CD14-positive monocyte (primary cell): ENCODE results near the gene TOB1. TPM values are rescaled to one million over a fixed set of nuclear protein-coding genes. Genes with fewer than 3 reads are reported as not detected.

Experiments
- DNase-seq, 3 donors: peaks; one replicate each; pipeline ENCODE4 v3.0.0-alpha.2; 2011 to 2022
- H2AFZ ChIP-seq: 2 replicates; pipeline ENCODE4 v1.6.0; 2012; ENCODE audit warnings: mild to moderate bottlenecking, low read depth, low read length, inconsistent platforms; ENCODE audit not compliant: insufficient read depth, poor library complexity, severe bottlenecking
- H3K27ac ChIP-seq, 2 donors: 1 replicate in 1 of 2; 2 replicates in 1 of 2; pipeline ENCODE4 v1.5.1; 2012 to 2013; ENCODE audit warnings: low read length in 2 of 2, control low read depth in 1 of 2, inconsistent platforms in 1 of 2, low read depth in 1 of 2, mild to moderate bottlenecking in 1 of 2
- H3K27me3 ChIP-seq, 2 donors: one replicate each; pipeline versions ENCODE4 v1.6.0 to v1.6.1; 2011 to 2013; ENCODE audit warnings: low read length in 2 of 2; ENCODE audit not compliant: control insufficient read depth in 2 of 2, insufficient read depth in 2 of 2
- H3K36me3 ChIP-seq, 2 donors: replicated peaks in 1 of 2; 1 replicate in 1 of 2; 2 replicates in 1 of 2; pipeline versions ENCODE4 v1.5.1 to v1.6.1; 2012 to 2013; ENCODE audit warnings: low read length in 2 of 2, control low read depth in 1 of 2, inconsistent platforms in 1 of 2, mild to moderate bottlenecking in 1 of 2; ENCODE audit not compliant: insufficient read depth in 2 of 2, control insufficient read depth in 1 of 2
- H3K4me1 ChIP-seq, 2 donors: 1 replicate in 1 of 2; 2 replicates in 1 of 2; pipeline versions ENCODE4 v1.5.1 to v1.6.1; 2012 to 2013; ENCODE audit warnings: low read length in 2 of 2, control low read depth in 1 of 2, inconsistent platforms in 1 of 2, mild to moderate bottlenecking in 1 of 2, moderate library complexity in 1 of 2; ENCODE audit not compliant: insufficient read depth in 2 of 2, control insufficient read depth in 1 of 2
- H3K4me2 ChIP-seq: replicated peaks from 2 replicates; pipeline ENCODE3; 2012; ENCODE audit warnings: low read length, moderate library complexity, mild to moderate bottlenecking; ENCODE audit not compliant: poor library complexity, severe bottlenecking; ENCODE audit errors: extremely low read depth
- H3K4me3 ChIP-seq, 3 experiments: fragments of 200-600 bp in 1 of 3; sonication (generic) in 1 of 3; replicated peaks in 1 of 3; 1 replicate in 2 of 3; 2 replicates in 1 of 3; pipeline ENCODE4 v1.5.1; 2011 to 2013; ENCODE audit warnings: low read length in 3 of 3, mild to moderate bottlenecking in 3 of 3, control low read depth in 2 of 3, low read depth in 2 of 3, inconsistent platforms in 1 of 3, moderate library complexity in 1 of 3
- H3K79me2 ChIP-seq: 2 replicates; pipeline ENCODE4 v1.6.0; 2012; ENCODE audit warnings: mild to moderate bottlenecking, control low read depth, inconsistent platforms, low read length, moderate library complexity; ENCODE audit not compliant: insufficient read depth
- H3K9ac ChIP-seq: 2 replicates; pipeline ENCODE4 v1.6.0; 2017; ENCODE audit warnings: low read length, mild to moderate bottlenecking; ENCODE audit not compliant: insufficient read depth, poor library complexity, severe bottlenecking
- H3K9me3 ChIP-seq, 2 donors: replicated peaks in 1 of 2; 1 replicate in 1 of 2; 2 replicates in 1 of 2; pipeline versions ENCODE4 v1.5.1 to v1.6.1; 2012 to 2013; ENCODE audit warnings: low read length in 2 of 2, control low read depth in 1 of 2; ENCODE audit not compliant: control insufficient read depth in 1 of 2, insufficient read depth in 1 of 2
- H4K20me1 ChIP-seq: 2 replicates; pipeline ENCODE4 v1.6.0; 2012; ENCODE audit warnings: mild to moderate bottlenecking, low read length, control low read depth, moderate library complexity; ENCODE audit not compliant: insufficient read depth
- H3K27ac Mint-ChIP-seq, 7 donors: one replicate each; pipeline ENCODE4 v1.8.0; 2020; ENCODE audit warnings: mild to moderate bottlenecking in 7 of 7, mixed read lengths in 7 of 7, moderate library complexity in 6 of 7, inconsistent platforms in 2 of 7
- H3K27me3 Mint-ChIP-seq, 3 donors: one replicate each; pipeline ENCODE4 v1.8.0; 2021 to 2022; ENCODE audit warnings: low read depth in 3 of 3, mild to moderate bottlenecking in 3 of 3, mixed read lengths in 3 of 3, moderate library complexity in 3 of 3, inconsistent platforms in 1 of 3
- H3K36me3 Mint-ChIP-seq, 2 donors: one replicate each; pipeline ENCODE4 v1.8.0; 2020; ENCODE audit warnings: mixed read lengths in 2 of 2, inconsistent platforms in 1 of 2, mild to moderate bottlenecking in 1 of 2
- H3K4me1 Mint-ChIP-seq: one replicate; pipeline ENCODE4 v1.8.0; 2020; ENCODE audit warnings: mild to moderate bottlenecking, mixed read lengths
- H3K4me3 Mint-ChIP-seq, 2 donors: one replicate each; pipeline ENCODE4 v1.8.0; 2020; ENCODE audit warnings: mild to moderate bottlenecking in 2 of 2, mixed read lengths in 2 of 2, moderate library complexity in 1 of 2
- H3K9me3 Mint-ChIP-seq, 7 donors: one replicate each; pipeline ENCODE4 v1.8.0; 2020 to 2022; ENCODE audit warnings: mixed read lengths in 7 of 7, mild to moderate bottlenecking in 6 of 7, moderate library complexity in 6 of 7, inconsistent platforms in 2 of 7
- CTCF ChIP-seq: fragments of 200-600 bp; IDR thresholded peaks from one replicate; pipeline ENCODE4 v1.8.0; 2022; ENCODE audit warnings: antibody characterized with exemption, mild to moderate bottlenecking
- WGBS: methylation state at CpG from one replicate; pipeline ENCODE4 v1.1.5; 2013; ENCODE audit warnings: missing lambda C conversion rate; ENCODE audit not compliant: insufficient coverage; 5-methylcytosine and 5-hydroxymethylcytosine counted together
- intact Hi-C, 2 donors: fragments of 100-400 bp; cut with micrococcal nuclease; formaldehyde crosslinking; loops; one replicate each; pipeline versions ENCODE4 v1.15.0 to v1.15.1; 2023
- polyA plus RNA-seq, 3 donors: library from polyadenylated mRNA; depleted of rRNA in 1 of 3; unstranded in 2 of 3; stranded (reverse) in 1 of 3; fragments of 300-500 nt in 2 of 3; fragments of >200 nt in 1 of 3; fragmentation: Illumina TruSeq in 2 of 3; gene quantifications; 1 replicate in 2 of 3; 2 replicates in 1 of 3; pipeline ENCODE4 v1.2.3, GENCODE V29; 2012 to 2021

Gene TOB1
- polyA plus RNA-seq, 3 donors: 18.5 to 107 (median 41.0) TPM

GRCh38 chr17:50903604-50904517 lies 37.7 kb upstream of the TOB1 start:
- Mint-ChIP-seq H3K9me3 (peaks cover 0 to 3% (median 0%) of the 10 kb centered on the region in 7 donors), H3K27me3 (peaks cover 0 to 7% (median 6%) of the 10 kb centered on the region in 3 donors), H3K27ac (no peak overlapping the region), H3K4me3 (no peak overlapping the region), H3K36me3 (no peaks in the 10 kb centered on the region), H3K4me1 (peaks cover 31% of the 10 kb centered on the region)
- H3K9ac ChIP-seq: no peak overlapping the region
- no peak overlapping the region for H3K27ac ChIP-seq
- intact Hi-C loops: no loop called here
- 100% methylated on average over 1 of the region's 10 CpGs for WGBS
- no peak overlapping the region for H3K4me2 ChIP-seq
- H3K27me3 ChIP-seq: no peaks in the 10 kb centered on the region
- peaks cover 15 to 25% of the 10 kb centered on the region in 2 donors for H3K4me1 ChIP-seq
- H3K79me2 ChIP-seq: no peaks in the 10 kb centered on the region
- H3K36me3 ChIP-seq: no peaks in the 10 kb centered on the region
- no peak for TF ChIP-seq CTCF
- H3K9me3 ChIP-seq: no peaks in the 10 kb centered on the region
- no peaks in the 10 kb centered on the region for H4K20me1 ChIP-seq
- DNase-seq: no peak
- H3K4me3 ChIP-seq: no peak overlapping the region
- H2AFZ ChIP-seq: no peak overlapping the region

GRCh38 chr17:50902372-50903353 lies 36.5 kb upstream of the TOB1 start:
- peaks cover 3 to 13% of the 10 kb centered on the region in 2 donors for H3K4me1 ChIP-seq
- WGBS: 100% methylated on average over 2 of the region's 9 CpGs
- H3K36me3 ChIP-seq: no peaks in the 10 kb centered on the region
- Mint-ChIP-seq H3K27ac (no peak overlapping the region), H3K27me3 (peaks cover 0 to 7% (median 6%) of the 10 kb centered on the region in 3 donors), H3K4me1 (peaks cover 19% of the 10 kb centered on the region), H3K36me3 (no peaks in the 10 kb centered on the region), H3K9me3 (no peaks in the 10 kb centered on the region), H3K4me3 (no peak overlapping the region)
- H3K9ac ChIP-seq: no peak overlapping the region
- H3K27me3 ChIP-seq: no peaks in the 10 kb centered on the region
- intact Hi-C loops: no loop called here
- H3K9me3 ChIP-seq: no peaks in the 10 kb centered on the region
- no peak for DNase-seq
- no peak overlapping the region for H3K4me2 ChIP-seq
- TF ChIP-seq CTCF: no peak
- H3K4me3 ChIP-seq: no peak overlapping the region
- no peak overlapping the region for H2AFZ ChIP-seq
- H3K79me2 ChIP-seq: no peaks in the 10 kb centered on the region
- no peak overlapping the region for H3K27ac ChIP-seq
- no peaks in the 10 kb centered on the region for H4K20me1 ChIP-seq
